C4-2B (cell line): ENCODE data around the gene KCNQ1OT1.

Source experiments
- H3K27ac ChIP-seq: fragments of 450-650 bp; 2 replicates; pipeline ENCODE4 v1.5.1; 2017
- ZFX ChIP-seq: fragments of 450-650 bp; IDR thresholded peaks from 2 replicates; pipeline ENCODE4 v1.6.1; 2017
- TF ChIP-seq, protein P1 (sequence below): fragments of 450-650 bp; conservative IDR thresholded peaks from 2 replicates; pipeline ENCODE4 v1.5.1; 2017; ENCODE audit warnings: mild to moderate bottlenecking

KCNQ1OT1 gene

DNA sequence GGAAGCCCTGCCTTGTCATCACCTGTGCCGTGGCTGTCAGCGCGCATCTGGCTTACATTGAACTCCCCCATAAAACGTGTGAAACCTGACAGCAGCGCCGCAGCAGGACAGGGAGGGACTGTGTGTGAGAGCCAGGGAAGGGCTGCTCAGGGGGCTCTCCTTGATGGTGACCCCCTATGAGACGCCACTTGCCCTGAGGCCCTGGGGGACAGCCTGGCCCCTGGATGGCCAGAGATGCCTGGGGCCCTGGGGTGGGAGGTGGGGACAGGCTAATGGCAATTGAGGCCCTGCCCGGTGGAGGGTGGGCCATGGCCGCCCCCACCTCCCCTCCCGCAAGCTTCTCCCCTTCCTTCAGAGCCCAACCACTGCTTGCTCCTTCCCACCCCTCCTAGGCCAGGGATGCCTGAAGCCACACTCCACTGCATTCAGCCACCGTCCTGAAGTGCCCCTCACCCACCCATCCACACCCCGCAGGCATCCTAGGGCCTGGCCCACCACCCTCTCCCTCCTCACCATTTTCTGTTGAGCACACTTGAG is 35.3 kb upstream of the KCNQ1OT1 start:
- no peak overlapping the region for H3K27ac ChIP-seq
- TF ChIP-seq, protein P1, sequence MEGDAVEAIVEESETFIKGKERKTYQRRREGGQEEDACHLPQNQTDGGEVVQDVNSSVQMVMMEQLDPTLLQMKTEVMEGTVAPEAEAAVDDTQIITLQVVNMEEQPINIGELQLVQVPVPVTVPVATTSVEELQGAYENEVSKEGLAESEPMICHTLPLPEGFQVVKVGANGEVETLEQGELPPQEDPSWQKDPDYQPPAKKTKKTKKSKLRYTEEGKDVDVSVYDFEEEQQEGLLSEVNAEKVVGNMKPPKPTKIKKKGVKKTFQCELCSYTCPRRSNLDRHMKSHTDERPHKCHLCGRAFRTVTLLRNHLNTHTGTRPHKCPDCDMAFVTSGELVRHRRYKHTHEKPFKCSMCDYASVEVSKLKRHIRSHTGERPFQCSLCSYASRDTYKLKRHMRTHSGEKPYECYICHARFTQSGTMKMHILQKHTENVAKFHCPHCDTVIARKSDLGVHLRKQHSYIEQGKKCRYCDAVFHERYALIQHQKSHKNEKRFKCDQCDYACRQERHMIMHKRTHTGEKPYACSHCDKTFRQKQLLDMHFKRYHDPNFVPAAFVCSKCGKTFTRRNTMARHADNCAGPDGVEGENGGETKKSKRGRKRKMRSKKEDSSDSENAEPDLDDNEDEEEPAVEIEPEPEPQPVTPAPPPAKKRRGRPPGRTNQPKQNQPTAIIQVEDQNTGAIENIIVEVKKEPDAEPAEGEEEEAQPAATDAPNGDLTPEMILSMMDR, result no peak
- TF ChIP-seq ZFX, result no peak

GRCh38 chr11:2734181-2735052 is 34.6 kb upstream of the KCNQ1OT1 start:
- TF ChIP-seq ZFX, result no peak
- TF ChIP-seq, protein P1, result no peak
- no peak overlapping the region for H3K27ac ChIP-seq

- TF ChIP-seq ZFX, result no peak
- TF ChIP-seq, protein P1, result no peak
- no peak overlapping the region for H3K27ac ChIP-seq
Observed at GRCh38 chr11:2732940-2733628, 33.3 kb upstream of the KCNQ1OT1 start.

GRCh38 chr11:2732261-2732939 is 32.6 kb upstream of the KCNQ1OT1 start:
- no peak overlapping the region for H3K27ac ChIP-seq
- TF ChIP-seq ZFX, result no peak
- TF ChIP-seq, protein P1, result no peak

GRCh38 chr11:2731130-2732125 is 31.6 kb upstream of the KCNQ1OT1 start:
- H3K27ac ChIP-seq, result no peak overlapping the region
- TF ChIP-seq, protein P1, result no peak
- TF ChIP-seq ZFX, result no peak

GRCh38 chr11:2730272-2731129 is 30.7 kb upstream of the KCNQ1OT1 start:
- H3K27ac ChIP-seq, result no peak overlapping the region
- TF ChIP-seq ZFX, result no peak
- TF ChIP-seq, protein P1, result no peak
